ENCODE results near the gene IPCEF1.
"Not testable (repeated sequence)": the region's sequence is repeated elsewhere in the genome, so short reads cannot be mapped to it uniquely, and the experiment has no call there.

The IPCEF1 gene

GRCh38 chr6:154247119-154247861 lies 109.3 kb downstream of the IPCEF1 start:
- DNase-seq (ENCODE audit: low read depth in 2 of 2) = no peak

- no peak for DNase-seq (ENCODE audit: low read depth in 2 of 2)
Measured at GRCh38 chr6:154246723-154247118, 109.9 kb downstream of the IPCEF1 start.

- no peak for DNase-seq (ENCODE audit: low read depth in 2 of 2)
Measured at GRCh38 chr6:154245506-154245905, 111.1 kb downstream of the IPCEF1 start.

- no peak for DNase-seq (ENCODE audit: low read depth in 2 of 2)
Measured at GRCh38 chr6:154243793-154244750, 112.5 kb downstream of the IPCEF1 start.

DNA sequence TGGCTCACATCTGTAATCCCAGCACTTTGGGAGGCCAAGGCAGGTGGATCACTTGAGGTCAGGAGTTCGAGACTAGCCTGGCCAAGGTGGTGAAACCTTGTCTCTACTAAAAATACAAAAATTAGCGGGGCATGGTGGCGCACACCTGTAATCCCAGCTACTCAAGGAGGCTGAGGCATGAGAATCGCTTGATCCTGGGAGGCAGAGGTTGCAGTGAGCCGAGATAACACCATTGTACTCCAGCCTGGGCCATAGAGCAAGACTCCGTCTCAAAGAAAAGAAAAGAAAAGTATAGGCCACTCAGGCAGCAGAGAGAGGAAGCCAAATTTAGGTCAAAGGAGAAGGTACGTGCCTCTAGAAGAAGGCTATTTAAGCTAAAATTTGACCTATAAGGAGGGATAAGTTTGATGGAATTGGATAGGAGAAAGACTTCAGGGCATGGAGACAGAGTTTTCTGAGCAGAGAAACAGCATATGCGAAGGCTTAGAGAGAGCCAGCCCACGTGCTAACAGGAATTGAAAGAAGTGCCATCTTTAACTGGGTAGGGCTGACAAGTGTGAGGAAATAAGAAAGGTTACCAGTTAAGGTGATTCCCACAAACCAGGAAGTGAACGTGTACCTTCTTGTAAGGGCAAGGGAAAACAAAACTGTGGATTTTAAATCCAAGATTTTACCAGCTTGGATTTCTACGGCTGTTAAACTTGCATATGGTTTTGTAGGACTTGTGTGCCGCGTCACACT lies 113.8 kb downstream of the IPCEF1 start:
- no peak for DNase-seq (ENCODE audit: low read depth in 2 of 2)

DNA sequence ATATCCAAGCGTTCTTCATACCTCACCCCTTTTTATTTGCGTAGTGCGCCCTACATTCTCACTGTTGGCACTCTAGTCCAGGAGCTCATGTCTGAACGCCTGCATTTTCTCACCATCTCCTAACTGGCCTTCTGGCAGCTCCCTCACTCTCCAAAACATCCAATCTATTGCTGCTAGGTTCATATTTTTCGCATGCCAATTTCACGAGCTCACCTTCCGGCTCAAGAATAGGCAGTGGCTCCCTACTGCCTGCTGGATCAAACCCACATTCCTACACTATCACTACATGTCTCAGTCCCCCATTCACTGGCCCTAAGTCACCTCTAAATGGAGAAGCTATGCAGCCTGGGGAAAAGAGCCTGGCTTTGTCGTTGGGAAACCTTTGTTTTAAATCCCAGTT lies 115.0 kb downstream of the IPCEF1 start:
- DNase-seq (ENCODE audit: low read depth in 2 of 2) = no peak

GRCh38 chr6:154241061-154241460 lies 115.5 kb downstream of the IPCEF1 start:
- DNase-seq (ENCODE audit: low read depth in 2 of 2) = not testable (repeated sequence)

- no peak for DNase-seq (ENCODE audit: low read depth in 2 of 2)
Measured at GRCh38 chr6:154239392-154239791, 117.2 kb downstream of the IPCEF1 start.

DNA sequence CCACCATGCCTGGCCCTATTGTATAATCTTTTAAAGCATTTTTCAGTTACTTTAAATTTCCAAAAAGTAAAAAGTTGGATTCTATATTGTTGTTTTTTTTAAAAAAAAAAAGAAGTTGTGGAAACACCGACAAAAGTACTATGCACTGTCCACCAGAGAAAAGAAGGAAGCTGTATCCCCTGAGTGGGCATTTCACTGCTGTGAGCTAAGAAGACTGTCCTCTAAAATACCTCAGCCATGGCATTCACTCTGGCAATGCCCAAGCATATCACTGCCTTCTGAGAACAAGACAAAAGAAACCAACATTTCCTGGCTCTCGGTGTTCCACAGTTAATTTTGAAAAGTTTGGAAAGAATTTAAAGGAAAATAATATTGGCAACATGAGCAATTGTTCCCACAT lies 117.8 kb downstream of the IPCEF1 start:
- DNase-seq (ENCODE audit: low read depth in 2 of 2) = no peak

GRCh38 chr6:154236646-154237301 lies 119.8 kb downstream of the IPCEF1 start:
- DNase-seq (ENCODE audit: low read depth in 2 of 2) = no peak

GRCh38 chr6:154234019-154234772 lies 122.4 kb downstream of the IPCEF1 start:
- DNase-seq (ENCODE audit: low read depth in 2 of 2) = no peak

DNA sequence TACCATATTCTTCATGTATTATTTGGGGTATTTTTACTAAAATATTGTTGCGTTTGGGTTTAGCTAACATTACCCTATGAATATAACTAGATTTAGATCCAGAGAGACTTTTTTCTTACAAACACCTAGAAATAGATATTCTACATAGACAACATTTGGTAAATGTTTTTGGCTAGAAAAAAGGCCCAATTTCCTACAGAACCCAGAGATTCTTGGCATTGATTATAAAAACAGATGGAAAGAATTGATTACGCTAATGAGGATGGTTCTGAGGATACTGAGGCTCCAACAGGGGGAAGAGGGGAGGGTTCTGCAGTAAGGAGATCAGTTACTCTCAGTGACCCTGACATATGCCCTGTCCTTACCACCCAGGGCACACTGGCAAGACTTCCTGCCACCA lies 123.2 kb downstream of the IPCEF1 start:
- DNase-seq (ENCODE audit: low read depth in 2 of 2) = no peak

DNA sequence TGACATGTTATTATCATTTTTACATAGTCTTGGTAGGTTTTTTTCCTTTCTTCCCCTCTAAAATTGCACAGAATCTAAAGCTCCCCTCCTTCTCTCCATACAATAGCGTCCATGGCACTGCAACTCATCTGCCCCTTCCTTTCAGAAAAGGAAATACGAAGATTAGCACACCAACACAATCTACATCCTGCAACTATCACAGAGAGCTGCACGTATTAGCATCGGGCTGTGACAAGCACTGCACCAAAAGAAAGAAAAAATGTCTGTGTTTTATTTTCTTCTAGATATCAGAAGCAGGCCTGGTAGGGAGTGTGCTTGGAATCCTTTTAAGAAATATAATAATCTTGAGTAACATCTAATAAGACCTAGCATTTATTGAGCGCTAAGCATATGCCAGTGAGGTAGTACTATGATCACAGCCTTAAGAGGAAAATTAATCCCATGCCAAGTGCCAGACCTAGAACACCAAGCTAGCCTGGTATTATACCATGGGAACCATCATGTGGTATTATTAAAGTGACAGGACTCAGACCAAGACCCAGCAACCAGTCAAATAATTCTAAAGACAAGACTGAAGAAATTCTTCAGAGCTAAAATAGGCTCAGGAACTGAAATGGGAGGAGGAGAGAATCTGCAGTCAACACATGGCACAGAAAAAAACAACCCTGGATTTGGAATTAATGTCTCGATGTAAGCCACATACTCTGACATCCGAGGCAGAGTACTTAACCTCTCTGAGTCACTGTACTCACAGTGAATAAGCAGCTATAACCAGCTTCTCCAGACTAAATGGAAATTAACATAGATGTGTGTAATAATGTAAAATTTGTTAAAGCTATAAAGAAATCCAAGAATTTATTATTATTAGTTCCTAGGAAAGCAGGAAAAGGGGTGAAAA lies 124.3 kb downstream of the IPCEF1 start:
- no peak for DNase-seq (ENCODE audit: low read depth in 2 of 2)

- no peak for DNase-seq (ENCODE audit: low read depth in 2 of 2)
Measured at GRCh38 chr6:154230910-154231595, 125.5 kb downstream of the IPCEF1 start.

DNA sequence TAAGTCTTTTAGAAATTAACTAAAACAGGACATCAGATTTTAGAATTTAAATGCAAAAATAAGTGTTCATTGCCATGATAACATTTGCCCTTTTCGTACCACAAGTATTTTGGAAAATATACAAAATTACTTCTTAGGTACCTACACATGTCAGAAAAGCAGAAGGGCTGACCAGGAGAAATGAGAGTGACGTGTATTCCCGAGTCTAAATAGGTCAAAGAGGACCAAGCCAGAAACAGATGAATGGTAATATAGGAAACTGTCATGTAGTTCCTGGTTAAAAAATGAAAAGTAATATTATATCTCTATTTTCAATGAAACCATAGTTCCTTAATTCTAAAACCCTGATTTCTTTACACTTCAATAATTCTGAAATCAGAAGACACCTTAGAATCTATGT lies 126.2 kb downstream of the IPCEF1 start:
- no peak for DNase-seq (ENCODE audit: low read depth in 2 of 2)

GRCh38 chr6:154229786-154230185 lies 126.8 kb downstream of the IPCEF1 start:
- DNase-seq (ENCODE audit: low read depth in 2 of 2) = peak; percentile 35 to 40

DNA sequence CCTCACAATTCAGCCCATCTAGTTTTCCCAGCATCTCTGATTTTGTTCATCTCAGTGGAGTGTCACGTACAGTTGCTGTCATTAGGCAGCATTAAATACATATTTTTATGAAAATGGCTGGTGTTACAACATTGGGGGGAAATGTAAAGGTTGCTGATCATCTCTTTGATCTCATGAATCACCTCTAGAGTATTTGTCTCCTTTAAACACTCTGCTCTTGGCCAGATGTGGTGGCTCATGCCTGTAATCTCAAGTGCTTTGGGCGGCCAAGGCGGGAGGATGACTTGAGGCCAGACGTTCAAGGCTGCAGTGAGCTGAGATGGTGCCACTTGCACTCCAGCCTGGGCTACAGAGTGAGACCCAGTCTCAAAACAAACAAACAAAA lies 128.1 kb downstream of the IPCEF1 start:
- DNase-seq (ENCODE audit: low read depth in 2 of 2) = no peak

GRCh38 chr6:154227862-154228520 lies 128.6 kb downstream of the IPCEF1 start:
- no peak for DNase-seq (ENCODE audit: low read depth in 2 of 2)

GRCh38 chr6:154226461-154226860 lies 130.1 kb downstream of the IPCEF1 start:
- DNase-seq (ENCODE audit: low read depth in 2 of 2) = no peak
